ENCODE data around the gene ERN2.

GRCh38 chr16:23666571-23667354 is 46.3 kb downstream of the ERN2 start:
- TF ChIP-seq CTCF (IDR thresholded peaks at IDR 0.05) (no peak), POLR2A (IDR thresholded peaks at IDR 0.05) (no peak)
